Activated CD8-positive, alpha-beta T cell treated with anti-CD3 and anti-CD28 coated beads for 36 hours (primary cell): ENCODE results near the gene NLRX1. TPM values are rescaled to one million over a fixed set of nuclear protein-coding genes. Genes with fewer than 3 reads are reported as not detected.
"Not testable (repeated sequence)": the region's sequence is repeated elsewhere in the genome, so short reads cannot be mapped to it uniquely, and the experiment has no call there.

Experiments
- ATAC-seq: fragments of 200-7000 bp; cut with Tn5 transposase; one replicate; pipeline ENCODE4 v1.10.0; 2021; ENCODE audit warnings: mild to moderate bottlenecking, moderate library complexity
- CTCF ChIA-PET: fragments of 350-600 bp; sonication (Branson Sonifier 250); formaldehyde crosslinking; loops from one replicate; lab custom pipeline; 2021; ENCODE audit warnings: antibody characterized with exemption; lab: Charles Lee
- POLR2A ChIA-PET: fragments of 350-600 bp; sonication (Branson Sonifier 250); formaldehyde crosslinking; loops from one replicate; lab custom pipeline; 2021; ENCODE audit warnings: antibody characterized with exemption; lab: Charles Lee
- DNase-seq: peaks from one replicate; pipeline ENCODE4 v3.0.0-alpha.2; 2020
- H3K27ac Mint-ChIP-seq: one replicate; pipeline ENCODE4 v1.8.0; 2021; ENCODE audit warnings: mild to moderate bottlenecking, mixed read lengths
- H3K27me3 Mint-ChIP-seq: one replicate; pipeline ENCODE4 v1.8.0; 2021; ENCODE audit warnings: mixed read lengths
- H3K36me3 Mint-ChIP-seq: one replicate; pipeline ENCODE4 v1.8.0; 2021; ENCODE audit warnings: low read depth, mixed read lengths
- H3K4me1 Mint-ChIP-seq: one replicate; pipeline ENCODE4 v1.8.0; 2021; ENCODE audit warnings: low read depth, mixed read lengths
- H3K4me3 Mint-ChIP-seq: one replicate; pipeline ENCODE4 v1.8.0; 2021; ENCODE audit warnings: mild to moderate bottlenecking, moderate library complexity, mixed read lengths
- H3K9me3 Mint-ChIP-seq: one replicate; pipeline ENCODE4 v1.8.0; 2021; ENCODE audit warnings: mixed read lengths
- intact Hi-C: fragments of 100-400 bp; cut with micrococcal nuclease; formaldehyde crosslinking; loops from one replicate; pipeline ENCODE4 v1.10.0; 2022
- total RNA-seq, 2 experiments: library from RNA; stranded (reverse); gene quantifications; one replicate each; pipeline ENCODE4 v1.2.3, GENCODE V29; 2021
- TF ChIP-seq, protein P1 (sequence below): fragments of 200-600 bp; IDR thresholded peaks from one replicate; pipeline ENCODE4 v1.8.0; 2022; ENCODE audit warnings: antibody characterized with exemption, mild to moderate bottlenecking

Gene NLRX1
- total RNA-seq, 2 experiments from 2014 or later = 20.1 to 21.3 TPM

DNA sequence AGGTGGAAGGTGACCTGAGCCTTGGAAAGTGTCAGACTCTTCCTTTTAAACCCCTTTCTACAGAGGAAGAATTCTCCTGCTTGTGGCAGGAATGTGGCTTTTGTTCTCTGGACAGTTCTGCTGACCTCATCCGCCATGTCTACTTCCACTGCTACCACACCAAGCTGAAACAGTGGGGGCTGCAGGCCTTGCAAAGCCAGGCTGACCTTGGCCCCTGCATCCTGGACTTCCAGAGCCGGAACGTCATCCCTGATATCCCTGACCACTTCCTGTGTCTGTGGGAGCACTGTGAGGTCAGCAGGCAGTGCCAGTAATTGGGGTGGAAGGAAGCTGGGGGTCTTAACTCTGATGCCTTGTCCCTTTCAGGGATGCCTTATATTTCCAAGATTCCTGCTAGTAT is 37.9 kb upstream of the NLRX1 start:
- Mint-ChIP-seq H3K4me3 (no peak overlapping the region), H3K27me3 (no peaks in the 10 kb centered on the region), H3K27ac (no peak overlapping the region), H3K9me3 (no peaks in the 10 kb centered on the region), H3K36me3 (peaks cover 31% of the 10 kb centered on the region), H3K4me1 (peaks cover 11% of the 10 kb centered on the region)
- POLR2A ChIA-PET = no interaction called here
- ATAC-seq (no peak), DNase-seq (no peak)
- CTCF ChIA-PET = interaction anchor here (0.6 kb wide), 1 partner anchor 66 kb away, joined by 3 read pairs; no protein-coding TSS in a partner anchor
- intact Hi-C loops = no loop called here
- TF ChIP-seq, protein P1, sequence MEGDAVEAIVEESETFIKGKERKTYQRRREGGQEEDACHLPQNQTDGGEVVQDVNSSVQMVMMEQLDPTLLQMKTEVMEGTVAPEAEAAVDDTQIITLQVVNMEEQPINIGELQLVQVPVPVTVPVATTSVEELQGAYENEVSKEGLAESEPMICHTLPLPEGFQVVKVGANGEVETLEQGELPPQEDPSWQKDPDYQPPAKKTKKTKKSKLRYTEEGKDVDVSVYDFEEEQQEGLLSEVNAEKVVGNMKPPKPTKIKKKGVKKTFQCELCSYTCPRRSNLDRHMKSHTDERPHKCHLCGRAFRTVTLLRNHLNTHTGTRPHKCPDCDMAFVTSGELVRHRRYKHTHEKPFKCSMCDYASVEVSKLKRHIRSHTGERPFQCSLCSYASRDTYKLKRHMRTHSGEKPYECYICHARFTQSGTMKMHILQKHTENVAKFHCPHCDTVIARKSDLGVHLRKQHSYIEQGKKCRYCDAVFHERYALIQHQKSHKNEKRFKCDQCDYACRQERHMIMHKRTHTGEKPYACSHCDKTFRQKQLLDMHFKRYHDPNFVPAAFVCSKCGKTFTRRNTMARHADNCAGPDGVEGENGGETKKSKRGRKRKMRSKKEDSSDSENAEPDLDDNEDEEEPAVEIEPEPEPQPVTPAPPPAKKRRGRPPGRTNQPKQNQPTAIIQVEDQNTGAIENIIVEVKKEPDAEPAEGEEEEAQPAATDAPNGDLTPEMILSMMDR = no peak

DNA sequence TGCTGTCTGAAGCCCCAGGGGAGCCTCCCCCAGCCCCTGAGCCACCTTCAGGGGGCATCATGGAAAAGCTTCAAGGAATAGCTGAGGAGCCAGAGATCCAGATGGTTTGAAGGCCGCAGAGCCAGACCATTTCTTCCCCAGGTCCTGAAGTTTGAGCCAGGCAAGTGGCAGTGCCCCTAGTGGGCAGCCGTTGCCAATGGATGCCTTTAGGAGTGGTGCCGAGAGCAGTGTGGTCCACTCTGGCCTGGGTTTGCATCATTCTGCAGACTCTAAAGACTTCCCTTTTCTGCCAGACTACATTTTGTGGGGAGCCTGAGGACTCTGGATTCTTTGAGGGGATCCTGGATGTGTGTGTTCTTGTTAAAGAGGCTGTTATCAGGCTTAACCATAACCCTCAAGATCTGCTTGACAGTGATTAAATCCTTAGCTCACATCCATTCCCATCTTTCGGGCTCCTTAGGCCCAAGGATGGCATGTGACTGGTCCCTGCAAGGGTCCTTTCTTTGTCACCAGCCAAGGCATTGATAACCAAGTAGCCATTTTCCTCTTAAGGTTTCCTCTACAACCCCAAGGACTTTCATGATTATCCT is 34.0 kb upstream of the NLRX1 start:
- Mint-ChIP-seq H3K4me1 (no peaks in the 10 kb centered on the region), H3K36me3 (peaks cover 28% of the 10 kb centered on the region), H3K9me3 (no peaks in the 10 kb centered on the region), H3K27me3 (peaks cover 2% of the 10 kb centered on the region), H3K4me3 (no peak overlapping the region), H3K27ac (no peak overlapping the region)
- DNase-seq (no peak), ATAC-seq (peak; percentile 47)
- ChIA-PET CTCF (interaction anchor here (1.0 to 2.4 kb wide), 10 partner anchors 8 to 71 kb away, joined by 3 to 8 read pairs (median 4); partner anchors contain the start of gene HINFP), POLR2A (no interaction called here)
- intact Hi-C loops = no loop called here
- TF ChIP-seq, protein P1 = peak; percentile 25

DNA sequence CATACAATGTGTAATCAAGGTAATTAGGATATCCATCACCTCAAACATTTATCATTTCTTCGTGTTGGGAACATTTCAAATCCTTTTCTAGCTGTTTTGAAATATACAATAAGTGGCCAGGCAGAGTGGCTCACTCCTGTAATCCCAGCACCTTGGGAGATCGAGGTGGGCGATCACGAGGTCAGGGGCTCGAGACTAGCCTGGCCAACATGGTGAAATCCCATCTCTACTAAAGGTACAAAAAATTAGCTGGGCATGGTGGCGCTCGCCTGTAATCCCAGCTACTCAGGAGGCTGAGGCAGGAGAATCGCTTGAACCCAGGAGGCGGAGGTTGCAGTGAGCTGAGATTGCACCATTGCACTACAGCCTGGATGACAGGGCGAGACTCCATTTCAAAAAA is 29.2 kb upstream of the NLRX1 start:
- CTCF ChIA-PET = interaction anchor here (0.8 to 1.7 kb wide), 6 partner anchors 12 to 185 kb away, joined by 3 to 4 read pairs (median 4); no protein-coding TSS in a partner anchor
- ATAC-seq = not testable (repeated sequence)

DNA sequence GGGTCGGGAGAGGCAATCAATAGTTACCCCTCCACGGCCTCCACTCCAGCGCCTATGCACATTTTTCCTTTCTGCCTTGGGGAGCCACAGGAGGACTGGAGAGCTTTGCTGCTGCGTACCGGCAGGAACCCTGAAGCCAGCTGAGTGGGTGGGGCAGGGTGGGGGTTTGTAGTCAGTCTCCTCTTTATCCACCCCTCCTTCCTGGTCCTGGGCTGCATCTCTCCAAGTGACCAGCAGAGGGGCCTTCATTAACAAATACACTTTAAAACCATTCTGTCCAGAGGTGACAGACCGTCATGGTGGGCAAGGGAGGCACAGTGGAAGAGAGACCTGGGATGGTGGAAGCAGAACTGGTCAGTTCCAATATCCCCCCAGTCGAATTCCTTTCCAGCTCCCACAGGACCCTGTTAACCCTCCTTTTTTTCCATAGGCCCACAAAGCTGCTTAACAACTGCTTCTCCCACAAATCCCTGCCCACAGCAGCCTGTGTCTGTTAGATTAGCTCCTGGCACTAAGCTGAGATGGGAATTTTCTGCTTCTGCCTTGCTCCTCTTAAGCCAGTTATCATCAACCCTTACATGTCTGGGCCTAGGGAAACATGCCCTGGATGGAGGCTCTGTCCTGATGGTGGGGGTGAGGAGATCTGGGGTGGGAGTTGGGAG is 23.6 kb upstream of the NLRX1 start:
- ATAC-seq = peak; percentile 71
- CTCF ChIA-PET = interaction anchor here (0.8 to 1.4 kb wide), 3 partner anchors 52 to 176 kb away, joined by 3 to 5 read pairs (median 3); no protein-coding TSS in a partner anchor
- Mint-ChIP-seq H3K27ac (no peak overlapping the region), H3K4me3 (no peak overlapping the region), H3K27me3 (peaks cover 25% of the 10 kb centered on the region), H3K4me1 (peaks cover 12% of the 10 kb centered on the region), H3K9me3 (no peaks in the 10 kb centered on the region), H3K36me3 (no peaks in the 10 kb centered on the region)
- POLR2A ChIA-PET = interaction anchor here (0.7 kb wide), 1 partner anchor 51 kb away, joined by 3 read pairs; no protein-coding TSS in a partner anchor
- TF ChIP-seq, protein P1 = peak; percentile 45
- intact Hi-C loops = no loop called here
- peak; percentile 60 for DNase-seq

More for the DNA sequence above, 29.2 kb upstream of the NLRX1 start:
- H3K36me3 Mint-ChIP-seq, DNase-seq, H3K4me3 Mint-ChIP-seq, intact Hi-C loops, H3K27ac Mint-ChIP-seq, H3K27me3 Mint-ChIP-seq, H3K9me3 Mint-ChIP-seq, H3K4me1 Mint-ChIP-seq: not testable (repeated sequence)
- POLR2A ChIA-PET = interaction anchor here (0.7 kb wide), 1 partner anchor 199 kb away, joined by 3 read pairs; no protein-coding TSS in a partner anchor

DNA sequence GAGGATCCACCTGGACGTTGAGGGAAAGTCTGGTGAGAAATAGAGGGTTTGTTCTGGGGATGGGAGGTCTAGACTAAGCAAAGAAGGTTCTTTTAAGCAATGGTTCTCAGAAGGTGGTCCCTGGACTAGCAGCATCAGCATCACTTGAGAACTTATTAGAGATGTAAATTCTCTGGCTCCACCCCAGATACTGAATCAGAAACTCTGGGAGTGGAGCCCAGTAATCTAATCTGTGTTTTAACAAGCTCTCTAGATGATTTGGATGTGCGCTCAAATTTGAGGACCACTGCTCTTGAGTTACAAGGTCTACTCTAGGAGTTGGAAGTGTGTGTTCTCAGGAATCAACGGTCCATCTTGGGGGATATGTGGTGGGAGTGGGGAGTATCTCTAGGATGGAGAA is 23.0 kb upstream of the NLRX1 start:
- Mint-ChIP-seq H3K4me3 (no peak overlapping the region), H3K27me3 (peaks cover 27% of the 10 kb centered on the region), H3K9me3 (no peaks in the 10 kb centered on the region), H3K4me1 (peaks cover 12% of the 10 kb centered on the region), H3K36me3 (no peaks in the 10 kb centered on the region), H3K27ac (no peak overlapping the region)
- TF ChIP-seq, protein P1 = no peak
- ChIA-PET POLR2A (interaction anchor here (0.6 kb wide), 1 partner anchor 87 kb away, joined by 3 read pairs; no protein-coding TSS in a partner anchor), CTCF (interaction anchor here (0.8 to 1.4 kb wide), 4 partner anchors 21 to 176 kb away, joined by 3 to 5 read pairs (median 3); no protein-coding TSS in a partner anchor)
- ATAC-seq = no peak
- DNase-seq = no peak
- intact Hi-C loops = no loop called here
